ENCODE data around the gene NIPBL.

- TF ChIP-seq FOXA1 (IDR thresholded peaks at IDR 0.05): no peak
- no peak for TF ChIP-seq ARNT (IDR thresholded peaks at IDR 0.05)
- TF ChIP-seq HDGF (IDR thresholded peaks at IDR 0.05; ENCODE audit: borderline replicate concordance): no peak
- TF ChIP-seq FOXM1 (IDR thresholded peaks at IDR 0.05; ENCODE audit: borderline replicate concordance): no peak
Measured at GRCh38 chr5:36944024-36944423, 67.5 kb downstream of the NIPBL start.

All from HEK293T (cell line).